ENCODE results near the gene CPLX1. TPM values are rescaled to one million over a fixed set of nuclear protein-coding genes. Genes with fewer than 3 reads are reported as not detected.

The CPLX1 gene
- total RNA-seq, 4 donors from 2014 or later = 0.34 to 3.8 (median 0.74) TPM

- no peak for TF ChIP-seq CTCF (IDR thresholded peaks at IDR 0.05; ENCODE audit: low read depth)
These were observed 42.5 kb upstream of the CPLX1 start for GRCh38 chr4:868421-868820.

- TF ChIP-seq CTCF (IDR thresholded peaks at IDR 0.05; ENCODE audit: low read depth) = no peak
These were observed 41.8 kb upstream of the CPLX1 start for GRCh38 chr4:867526-868250.

GRCh38 chr4:866761-867390, 40.9 kb upstream of the CPLX1 start:
- TF ChIP-seq CTCF (IDR thresholded peaks at IDR 0.05; ENCODE audit: low read depth) = no peak

GRCh38 chr4:866068-866760, 40.3 kb upstream of the CPLX1 start:
- TF ChIP-seq CTCF (IDR thresholded peaks at IDR 0.05; ENCODE audit: low read depth) = no peak

- TF ChIP-seq CTCF (IDR thresholded peaks at IDR 0.05; ENCODE audit: low read depth) = no peak
These were observed 39.6 kb upstream of the CPLX1 start for GRCh38 chr4:865572-865971.

- no peak for TF ChIP-seq CTCF (IDR thresholded peaks at IDR 0.05; ENCODE audit: low read depth)
These were observed 39.2 kb upstream of the CPLX1 start for GRCh38 chr4:865121-865465.

GRCh38 chr4:864456-865120, 38.7 kb upstream of the CPLX1 start:
- no peak for TF ChIP-seq CTCF (IDR thresholded peaks at IDR 0.05; ENCODE audit: low read depth)

All from subcutaneous adipose tissue (tissue), 4 donors.